ENCODE data around the gene SLC22A14.

The SLC22A14 gene

DNA sequence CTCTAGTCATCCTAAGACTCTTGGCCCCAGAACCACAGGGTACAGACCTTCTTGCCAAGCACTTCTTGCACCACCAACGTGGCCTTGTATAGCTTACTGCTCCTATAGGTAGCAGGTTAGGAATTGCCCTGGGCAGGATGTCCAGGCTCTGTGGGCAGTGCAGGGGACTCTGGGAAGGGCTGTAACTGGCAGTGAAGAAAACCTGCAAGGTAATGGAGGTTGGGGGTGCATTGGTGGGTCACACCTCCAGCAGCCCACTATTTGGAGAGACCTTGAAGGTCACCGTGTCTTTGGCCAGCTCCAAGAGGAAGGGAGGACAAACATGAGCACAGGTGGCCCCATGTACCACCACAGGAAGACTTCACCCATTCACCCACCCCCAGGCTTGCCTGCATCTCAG lies 43.2 kb downstream of the SLC22A14 start:
- TF ChIP-seq, protein P1, sequence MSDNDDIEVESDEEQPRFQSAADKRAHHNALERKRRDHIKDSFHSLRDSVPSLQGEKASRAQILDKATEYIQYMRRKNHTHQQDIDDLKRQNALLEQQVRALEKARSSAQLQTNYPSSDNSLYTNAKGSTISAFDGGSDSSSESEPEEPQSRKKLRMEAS (IDR thresholded peaks at IDR 0.05; ENCODE audit: low read depth, low read length) = no peak
- no peak overlapping the region for H3K4me3 ChIP-seq (ENCODE audit: low read depth, low read length)
- DNase-seq (ENCODE audit: low read depth) = no peak

DNA sequence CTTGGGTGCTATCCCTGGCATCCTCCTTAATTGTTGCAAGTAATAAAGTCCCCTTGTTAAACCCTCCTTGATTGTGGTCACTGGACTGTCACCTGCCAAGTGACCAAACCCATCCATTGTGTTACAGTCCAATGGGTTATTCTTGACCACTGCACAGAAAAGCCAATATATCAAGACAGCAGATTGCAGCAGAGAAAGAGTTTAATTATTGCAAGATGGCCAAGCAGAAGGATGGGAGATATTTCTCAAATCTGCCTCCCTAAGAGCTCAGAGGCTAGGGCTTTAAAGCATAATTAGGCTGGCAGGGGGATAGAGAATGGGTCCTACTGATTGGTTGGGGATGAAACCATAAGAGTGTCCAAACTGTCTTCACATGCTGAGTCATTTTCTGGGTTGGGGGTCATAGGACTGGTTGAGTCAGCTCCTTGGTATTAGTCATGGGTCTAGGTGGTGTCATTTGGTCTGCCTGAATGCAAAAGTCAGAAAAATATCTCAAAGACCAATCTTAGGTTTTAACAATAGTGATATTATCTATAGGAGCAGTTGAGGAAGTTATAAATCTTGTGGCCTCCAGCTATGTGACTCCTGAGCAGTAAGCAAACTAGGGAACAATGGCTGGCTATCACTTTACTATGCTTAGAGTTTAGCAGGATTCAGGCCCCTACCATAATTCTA lies 45.4 kb downstream of the SLC22A14 start:
- TF ChIP-seq, protein P2, sequence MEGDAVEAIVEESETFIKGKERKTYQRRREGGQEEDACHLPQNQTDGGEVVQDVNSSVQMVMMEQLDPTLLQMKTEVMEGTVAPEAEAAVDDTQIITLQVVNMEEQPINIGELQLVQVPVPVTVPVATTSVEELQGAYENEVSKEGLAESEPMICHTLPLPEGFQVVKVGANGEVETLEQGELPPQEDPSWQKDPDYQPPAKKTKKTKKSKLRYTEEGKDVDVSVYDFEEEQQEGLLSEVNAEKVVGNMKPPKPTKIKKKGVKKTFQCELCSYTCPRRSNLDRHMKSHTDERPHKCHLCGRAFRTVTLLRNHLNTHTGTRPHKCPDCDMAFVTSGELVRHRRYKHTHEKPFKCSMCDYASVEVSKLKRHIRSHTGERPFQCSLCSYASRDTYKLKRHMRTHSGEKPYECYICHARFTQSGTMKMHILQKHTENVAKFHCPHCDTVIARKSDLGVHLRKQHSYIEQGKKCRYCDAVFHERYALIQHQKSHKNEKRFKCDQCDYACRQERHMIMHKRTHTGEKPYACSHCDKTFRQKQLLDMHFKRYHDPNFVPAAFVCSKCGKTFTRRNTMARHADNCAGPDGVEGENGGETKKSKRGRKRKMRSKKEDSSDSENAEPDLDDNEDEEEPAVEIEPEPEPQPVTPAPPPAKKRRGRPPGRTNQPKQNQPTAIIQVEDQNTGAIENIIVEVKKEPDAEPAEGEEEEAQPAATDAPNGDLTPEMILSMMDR (IDR thresholded peaks at IDR 0.05; ENCODE audit: low read depth, low read length) = no peak
- TF ChIP-seq POLR2A (IDR thresholded peaks at IDR 0.05; ENCODE audit: extremely low read depth, insufficient read length) (no peak), MYC (IDR thresholded peaks at IDR 0.05; ENCODE audit: low read depth, low read length) (no peak)
- TF ChIP-seq, protein P1 (IDR thresholded peaks at IDR 0.05; ENCODE audit: low read depth, low read length) = no peak
- no peak overlapping the region for H3K4me3 ChIP-seq (ENCODE audit: low read depth, low read length)
- DNase-seq (ENCODE audit: low read depth) = peak; percentile 65

DNA sequence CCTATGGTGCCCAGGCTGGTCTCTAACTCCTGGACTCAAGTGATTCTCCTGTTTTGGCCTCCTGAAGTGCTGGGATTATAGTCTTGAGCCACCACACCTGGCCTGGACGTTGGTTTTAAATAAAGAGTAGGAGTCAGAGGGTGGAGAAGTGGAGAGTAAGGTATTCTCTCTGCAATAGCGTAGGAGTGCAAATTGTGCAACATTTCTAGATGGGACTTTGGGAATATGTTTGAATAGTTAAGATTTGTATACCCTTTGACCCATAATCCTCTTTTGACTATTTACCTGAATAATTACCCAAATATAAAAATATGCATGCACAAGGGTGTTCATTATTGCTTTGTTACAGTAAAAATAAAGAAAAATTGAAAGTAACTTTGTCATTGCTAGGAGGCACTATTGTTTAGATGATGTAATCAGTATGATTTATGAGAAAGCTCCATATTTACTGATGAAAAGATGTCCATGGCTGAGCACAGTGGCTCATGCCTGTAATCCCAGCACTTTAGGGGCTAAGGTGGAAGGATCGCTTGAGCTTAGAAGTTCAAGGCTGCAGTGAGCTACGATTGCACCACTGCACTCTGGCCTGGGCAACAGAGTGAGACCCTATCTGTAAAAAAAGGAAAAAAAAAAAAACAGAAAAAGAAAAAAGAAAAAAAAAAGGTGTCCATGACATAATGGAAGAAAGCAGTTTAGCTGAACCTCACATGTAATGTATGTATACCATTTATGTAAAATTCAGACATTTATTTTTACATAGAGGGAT lies 49.3 kb downstream of the SLC22A14 start:
- no peak for DNase-seq (ENCODE audit: low read depth)
- no peak overlapping the region for H3K4me3 ChIP-seq (ENCODE audit: low read depth, low read length)
- TF ChIP-seq, protein P2 (IDR thresholded peaks at IDR 0.05; ENCODE audit: low read depth, low read length) = no peak
- TF ChIP-seq, protein P1 (IDR thresholded peaks at IDR 0.05; ENCODE audit: low read depth, low read length) = no peak
- no peak for TF ChIP-seq POLR2A (IDR thresholded peaks at IDR 0.05; ENCODE audit: extremely low read depth, insufficient read length)
- no peak for TF ChIP-seq MYC (IDR thresholded peaks at IDR 0.05; ENCODE audit: low read depth, low read length)

DNA sequence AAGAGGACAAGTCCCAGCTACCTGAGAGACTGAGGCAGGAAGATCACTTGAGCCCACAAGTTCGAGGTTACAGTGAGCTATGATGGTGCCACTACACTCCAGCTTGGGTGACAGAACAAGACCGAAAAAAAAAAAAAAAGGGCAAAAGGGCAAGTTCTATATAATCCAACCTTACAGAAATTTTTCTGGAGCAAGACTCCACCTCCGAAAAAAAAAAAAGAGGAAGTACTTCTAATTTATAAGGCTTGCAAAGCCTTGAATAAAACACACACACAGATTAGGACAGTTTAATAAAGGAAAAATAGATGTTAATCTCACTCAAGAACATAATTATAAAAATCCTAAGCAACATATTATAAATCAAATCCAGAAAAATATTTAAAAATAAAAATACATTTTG lies 50.1 kb downstream of the SLC22A14 start:
- no peak for DNase-seq (ENCODE audit: low read depth)
- no peak overlapping the region for H3K4me3 ChIP-seq (ENCODE audit: low read depth, low read length)
- TF ChIP-seq, protein P1 (IDR thresholded peaks at IDR 0.05; ENCODE audit: low read depth, low read length) = no peak
- TF ChIP-seq, protein P2 (IDR thresholded peaks at IDR 0.05; ENCODE audit: low read depth, low read length) = no peak

DNA sequence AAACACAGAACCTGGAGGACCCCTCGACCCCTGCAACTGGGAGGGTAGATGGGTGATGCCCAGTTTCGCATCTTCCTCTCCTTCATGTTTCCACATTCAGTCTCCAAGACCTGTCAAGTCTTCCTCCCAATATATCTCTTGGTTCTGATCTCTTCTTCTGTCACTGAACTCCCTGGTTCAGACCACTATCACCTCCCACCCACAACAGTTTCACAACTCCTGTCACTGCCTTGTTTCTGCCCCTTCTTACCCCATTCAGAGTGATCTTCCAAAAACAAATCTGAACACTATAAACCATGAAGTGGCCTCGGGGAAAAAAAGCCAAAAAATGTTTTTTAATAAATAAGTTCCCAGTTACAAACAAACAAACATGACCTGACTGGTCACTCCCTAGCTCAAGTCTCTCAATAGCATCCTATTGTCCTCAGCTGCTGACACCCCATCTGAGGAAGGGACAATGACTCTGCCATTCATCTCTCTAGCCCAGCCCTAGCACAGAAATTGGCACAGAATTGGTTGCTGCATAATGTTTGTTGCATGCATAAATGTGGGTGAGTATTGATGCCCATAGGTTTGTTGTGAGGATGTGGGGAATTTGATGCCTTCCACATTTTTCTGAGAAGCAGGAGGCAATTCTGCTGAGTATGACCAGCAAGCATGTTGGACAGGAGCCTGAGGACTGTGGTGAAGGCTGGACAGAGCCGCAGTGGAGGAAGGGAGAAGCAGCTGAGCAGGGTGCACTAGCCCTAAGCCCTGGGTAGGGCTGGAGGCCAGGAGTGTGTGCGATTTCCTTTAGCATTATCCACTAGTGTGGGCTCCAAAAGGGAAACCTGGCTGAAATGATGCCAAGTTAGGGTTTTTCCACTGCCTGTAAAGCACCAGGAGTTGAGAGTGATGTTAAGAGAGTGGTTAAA lies 52.3 kb downstream of the SLC22A14 start:
- TF ChIP-seq, protein P2 (IDR thresholded peaks at IDR 0.05; ENCODE audit: low read depth, low read length) = no peak
- no peak for TF ChIP-seq POLR2A (IDR thresholded peaks at IDR 0.05; ENCODE audit: extremely low read depth, insufficient read length)
- TF ChIP-seq, protein P1 (IDR thresholded peaks at IDR 0.05; ENCODE audit: low read depth, low read length) = no peak
- no peak overlapping the region for H3K4me3 ChIP-seq (ENCODE audit: low read depth, low read length)
- no peak for DNase-seq (ENCODE audit: low read depth)
